Measurements from ENCODE around the gene TMEM178B. TPM values are rescaled to one million over a fixed set of nuclear protein-coding genes. Genes with fewer than 3 reads are reported as not detected.

Gene TMEM178B
- polyA plus RNA-seq, 1 donor (not counting 4 experiments of a cell fraction or from before 2014, with no cell fraction given): not detected

DNA sequence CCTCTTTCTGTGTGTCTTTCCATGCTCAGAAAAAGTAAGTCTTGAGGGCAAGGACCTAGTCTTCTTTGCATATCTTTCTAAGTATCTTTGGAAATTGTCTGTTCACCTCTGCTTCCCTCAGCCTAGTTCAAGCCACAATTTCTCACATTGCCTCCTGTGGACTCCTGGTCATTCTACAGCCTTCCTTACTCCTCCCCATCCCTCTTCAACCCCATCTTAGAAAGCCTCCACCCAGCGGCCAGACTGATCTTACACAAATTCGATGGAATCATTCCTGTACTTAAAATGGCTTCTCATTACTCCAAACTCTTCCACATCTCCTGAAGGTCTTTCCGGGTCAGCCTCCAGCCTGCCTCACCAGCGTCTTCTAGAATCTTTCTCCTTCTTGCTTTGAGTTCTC, 453.2 kb downstream of the TMEM178B start:
- dilution Hi-C loops (cut with MboI; ENCODE audit: extremely low pct_ligation_motif_present, low sequenced_read_pairs): no loop called here
- Histone ChIP-seq H2AFZ (ENCODE audit: control insufficient read depth, low read length) (no peak overlapping the region), H3K79me2 (ENCODE audit: control insufficient read depth, insufficient read depth, low read length) (no peaks in the 10 kb centered on the region), H4K20me1 (ENCODE audit: control insufficient read depth, extremely low read depth, insufficient read depth, low read length) (no peaks in the 10 kb centered on the region), H3K4me3 (ENCODE audit: control insufficient read depth in 2 of 3, extremely low read depth in 1 of 3, insufficient read depth in 2 of 3, low read depth in 1 of 3, low read length in 3 of 3) (no peak overlapping the region), H3K9me3 (ENCODE audit: control insufficient read depth, low read depth, low read length) (no peaks in the 10 kb centered on the region), H3K9me1 (ENCODE audit: control insufficient read depth, extremely low read depth, insufficient read depth, low read length) (no peaks in the 10 kb centered on the region), H3K27ac (ENCODE audit: control insufficient read depth, insufficient read depth, low read length) (no peak overlapping the region), H3K4me2 (ENCODE audit: control insufficient read depth, extremely low read depth, insufficient read depth, low read depth, low read length) (no peak overlapping the region), H3K9ac (ENCODE audit: control insufficient read depth, extremely low read depth, insufficient read depth, low read length) (no peak overlapping the region), H3K27me3 (ENCODE audit: control insufficient read depth, extremely low read depth, insufficient read depth, low read length) (no peaks in the 10 kb centered on the region), H3K4me1 (ENCODE audit: control insufficient read depth, extremely low read depth, insufficient read depth, low read length) (no peaks in the 10 kb centered on the region), H3K36me3 (ENCODE audit: control insufficient read depth in 2 of 2, extremely low read depth in 1 of 2, insufficient read depth in 2 of 2, low read length in 2 of 2) (no peaks in the 10 kb centered on the region)
- TF ChIP-seq EZH2 (IDR thresholded peaks at IDR 0.05; ENCODE audit: low read length): no peak
- TF ChIP-seq, protein P1, sequence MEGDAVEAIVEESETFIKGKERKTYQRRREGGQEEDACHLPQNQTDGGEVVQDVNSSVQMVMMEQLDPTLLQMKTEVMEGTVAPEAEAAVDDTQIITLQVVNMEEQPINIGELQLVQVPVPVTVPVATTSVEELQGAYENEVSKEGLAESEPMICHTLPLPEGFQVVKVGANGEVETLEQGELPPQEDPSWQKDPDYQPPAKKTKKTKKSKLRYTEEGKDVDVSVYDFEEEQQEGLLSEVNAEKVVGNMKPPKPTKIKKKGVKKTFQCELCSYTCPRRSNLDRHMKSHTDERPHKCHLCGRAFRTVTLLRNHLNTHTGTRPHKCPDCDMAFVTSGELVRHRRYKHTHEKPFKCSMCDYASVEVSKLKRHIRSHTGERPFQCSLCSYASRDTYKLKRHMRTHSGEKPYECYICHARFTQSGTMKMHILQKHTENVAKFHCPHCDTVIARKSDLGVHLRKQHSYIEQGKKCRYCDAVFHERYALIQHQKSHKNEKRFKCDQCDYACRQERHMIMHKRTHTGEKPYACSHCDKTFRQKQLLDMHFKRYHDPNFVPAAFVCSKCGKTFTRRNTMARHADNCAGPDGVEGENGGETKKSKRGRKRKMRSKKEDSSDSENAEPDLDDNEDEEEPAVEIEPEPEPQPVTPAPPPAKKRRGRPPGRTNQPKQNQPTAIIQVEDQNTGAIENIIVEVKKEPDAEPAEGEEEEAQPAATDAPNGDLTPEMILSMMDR (optimal IDR thresholded peaks at IDR 0.05 in 1 of 3, IDR thresholded peaks at IDR 0.05 in 1 of 3, conservative IDR thresholded peaks at IDR 0.05 in 1 of 3; ENCODE audit: extremely low read depth in 1 of 3, insufficient read depth in 2 of 3, low read length in 3 of 3): no peak
- no peak for DNase-seq (ENCODE audit: low read depth, low spot score)
- no peak for FAIRE-seq

DNA sequence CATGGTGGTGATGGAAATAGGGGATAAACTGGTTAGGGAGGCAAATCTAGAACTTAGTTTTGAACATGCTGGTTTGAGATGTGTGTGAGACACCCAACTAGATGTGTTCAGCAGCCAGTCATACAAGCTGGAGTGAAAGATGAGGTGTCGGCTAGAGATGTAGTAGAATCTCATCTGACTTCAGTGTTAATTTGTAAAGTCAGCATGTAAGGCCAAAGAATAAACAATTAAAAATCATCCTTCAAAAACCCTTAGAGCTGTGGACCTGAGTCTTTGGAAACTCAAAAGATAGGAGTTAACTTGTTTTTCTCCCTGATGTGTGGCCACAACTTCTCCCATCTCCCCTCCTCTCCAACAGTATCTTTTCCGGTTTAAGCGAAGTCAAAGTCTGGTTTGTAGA, 454.5 kb downstream of the TMEM178B start:
- Histone ChIP-seq H3K4me1 (ENCODE audit: control insufficient read depth, extremely low read depth, insufficient read depth, low read length) (no peaks in the 10 kb centered on the region), H3K9ac (ENCODE audit: control insufficient read depth, extremely low read depth, insufficient read depth, low read length) (no peak overlapping the region), H3K4me3 (ENCODE audit: control insufficient read depth in 2 of 3, extremely low read depth in 1 of 3, insufficient read depth in 2 of 3, low read depth in 1 of 3, low read length in 3 of 3) (no peak overlapping the region), H4K20me1 (ENCODE audit: control insufficient read depth, extremely low read depth, insufficient read depth, low read length) (no peaks in the 10 kb centered on the region), H3K79me2 (ENCODE audit: control insufficient read depth, insufficient read depth, low read length) (no peaks in the 10 kb centered on the region), H3K36me3 (ENCODE audit: control insufficient read depth in 2 of 2, extremely low read depth in 1 of 2, insufficient read depth in 2 of 2, low read length in 2 of 2) (no peaks in the 10 kb centered on the region), H2AFZ (ENCODE audit: control insufficient read depth, low read length) (no peak overlapping the region), H3K9me1 (ENCODE audit: control insufficient read depth, extremely low read depth, insufficient read depth, low read length) (no peaks in the 10 kb centered on the region), H3K9me3 (ENCODE audit: control insufficient read depth, low read depth, low read length) (no peaks in the 10 kb centered on the region), H3K27ac (ENCODE audit: control insufficient read depth, insufficient read depth, low read length) (no peak overlapping the region), H3K27me3 (ENCODE audit: control insufficient read depth, extremely low read depth, insufficient read depth, low read length) (no peaks in the 10 kb centered on the region), H3K4me2 (ENCODE audit: control insufficient read depth, extremely low read depth, insufficient read depth, low read depth, low read length) (no peak overlapping the region)
- dilution Hi-C loops (cut with MboI; ENCODE audit: extremely low pct_ligation_motif_present, low sequenced_read_pairs): no loop called here
- TF ChIP-seq, protein P1 (optimal IDR thresholded peaks at IDR 0.05 in 1 of 3, IDR thresholded peaks at IDR 0.05 in 1 of 3, conservative IDR thresholded peaks at IDR 0.05 in 1 of 3; ENCODE audit: extremely low read depth in 1 of 3, insufficient read depth in 2 of 3, low read length in 3 of 3): no peak
- no peak for TF ChIP-seq EZH2 (IDR thresholded peaks at IDR 0.05; ENCODE audit: low read length)
- DNase-seq (ENCODE audit: low read depth, low spot score): no peak
- no peak for FAIRE-seq

Small RNA genes within 50 kb of the gene (small RNA-seq; reads per million reads assigned to genes)
- gene AC006362.1 (ENCODE audit: insufficient read length in 3 of 3, low read depth in 3 of 3, low replicate concordance in 1 of 3): 0 to 0.07 (median 0) reads per million in 3 experiments
- gene RNU4-74P (ENCODE audit: insufficient read length in 3 of 3, low read depth in 3 of 3, low replicate concordance in 1 of 3): 0 reads per million in 3 experiments

Other genes with a start within 250 kb of the TMEM178B start
- gene BRAF, start 149.1 kb upstream of the TMEM178B start, polyA plus RNA-seq: 9.4 to 12.4 TPM (median 9.4 TPM) in 3 replicates
- 58.3 to 141 TPM (median 85.4 TPM) in 3 replicates for gene MRPS33, start 59.1 kb upstream of the TMEM178B start, polyA plus RNA-seq